AG04450 (cell line): ENCODE data around the gene PLD1. TPM values are rescaled to one million over a fixed set of nuclear protein-coding genes. Genes with fewer than 3 reads are reported as not detected.

Experiments
- CTCF ChIA-PET: fragments of 300-600, 350-600 bp; formaldehyde crosslinking; extraction: SDS; loops from one replicate; lab custom pipeline; 2022; ENCODE audit warnings: antibody characterized with exemption, inconsistent platforms; lab: Charles Lee
- POLR2A ChIA-PET: fragments of 350-600 bp; formaldehyde crosslinking; extraction: SDS; loops from one replicate; lab custom pipeline; 2021; ENCODE audit warnings: antibody characterized with exemption, inconsistent platforms; lab: Yijun Ruan, JAX
- DNase-seq: peaks from one replicate; pipeline ENCODE4 v3.0.0-alpha.2; 2011; ENCODE audit warnings: low read depth, low spot score
- H3K27ac ChIP-seq: one replicate; pipeline ENCODE4 v1.5.1; 2012; ENCODE audit warnings: low read depth, low read length, control low read depth
- H3K27me3 ChIP-seq: one replicate; pipeline ENCODE4 v1.6.0; 2012; ENCODE audit warnings: low read length; ENCODE audit not compliant: control insufficient read depth, insufficient read depth
- H3K4me3 ChIP-seq: 2 replicates; pipeline ENCODE4 v1.5.1; 2011; ENCODE audit warnings: mild to moderate bottlenecking, low read depth, low read length, control low read depth
- H3K9me3 ChIP-seq: 2 replicates; pipeline ENCODE4 v1.5.1; 2012; ENCODE audit warnings: low read length; ENCODE audit not compliant: control insufficient read depth, insufficient read depth
- polyA plus RNA-seq: library from polyadenylated mRNA; depleted of rRNA; stranded (reverse); fragments of >200 nt; gene quantifications from 2 replicates; pipeline ENCODE4 v1.2.3, GENCODE V29; 2011
- TF ChIP-seq, protein P1 (sequence below): IDR thresholded peaks from 2 replicates; pipeline ENCODE4 v1.5.1; 2011; ENCODE audit warnings: low read depth, low read length, control low read depth, inconsistent platforms

PLD1 gene
- polyA plus RNA-seq, 1 experiment, result 20.2 TPM

DNA sequence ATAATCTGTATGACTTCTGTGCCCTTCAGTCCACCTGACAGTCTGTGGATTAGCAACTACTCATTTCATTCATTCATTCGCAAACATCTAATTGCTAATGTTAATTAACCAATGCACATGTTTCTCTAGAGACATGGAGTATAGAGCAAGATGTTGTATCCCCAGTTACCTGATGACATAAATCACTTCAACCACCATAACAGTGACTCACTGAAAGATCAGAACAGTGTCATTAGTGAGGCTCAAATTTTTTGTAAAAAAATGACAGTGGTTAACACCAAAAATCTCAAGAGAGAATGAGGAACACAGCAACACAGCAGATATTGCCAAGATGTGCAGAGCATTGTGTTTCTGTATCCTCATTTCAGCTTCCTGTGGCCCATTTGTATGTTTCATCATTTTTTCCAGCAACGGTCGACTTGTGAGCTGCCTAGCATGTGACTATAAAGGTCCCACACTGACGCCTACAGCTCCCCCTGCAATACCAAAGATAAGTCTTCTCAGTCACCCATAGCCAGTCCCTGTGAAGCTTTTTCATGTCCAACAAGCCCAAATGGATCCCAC is 3.7 kb upstream of the PLD1 start:
- TF ChIP-seq, protein P1, sequence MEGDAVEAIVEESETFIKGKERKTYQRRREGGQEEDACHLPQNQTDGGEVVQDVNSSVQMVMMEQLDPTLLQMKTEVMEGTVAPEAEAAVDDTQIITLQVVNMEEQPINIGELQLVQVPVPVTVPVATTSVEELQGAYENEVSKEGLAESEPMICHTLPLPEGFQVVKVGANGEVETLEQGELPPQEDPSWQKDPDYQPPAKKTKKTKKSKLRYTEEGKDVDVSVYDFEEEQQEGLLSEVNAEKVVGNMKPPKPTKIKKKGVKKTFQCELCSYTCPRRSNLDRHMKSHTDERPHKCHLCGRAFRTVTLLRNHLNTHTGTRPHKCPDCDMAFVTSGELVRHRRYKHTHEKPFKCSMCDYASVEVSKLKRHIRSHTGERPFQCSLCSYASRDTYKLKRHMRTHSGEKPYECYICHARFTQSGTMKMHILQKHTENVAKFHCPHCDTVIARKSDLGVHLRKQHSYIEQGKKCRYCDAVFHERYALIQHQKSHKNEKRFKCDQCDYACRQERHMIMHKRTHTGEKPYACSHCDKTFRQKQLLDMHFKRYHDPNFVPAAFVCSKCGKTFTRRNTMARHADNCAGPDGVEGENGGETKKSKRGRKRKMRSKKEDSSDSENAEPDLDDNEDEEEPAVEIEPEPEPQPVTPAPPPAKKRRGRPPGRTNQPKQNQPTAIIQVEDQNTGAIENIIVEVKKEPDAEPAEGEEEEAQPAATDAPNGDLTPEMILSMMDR, result no peak
- H3K27me3 ChIP-seq, result no peaks in the 10 kb centered on the region
- no peak overlapping the region for H3K4me3 ChIP-seq
- no peak for DNase-seq
- ChIA-PET POLR2A (interaction anchor here (0.7 kb wide), 1 partner anchor 405 kb away, joined by 3 read pairs; no protein-coding TSS in a partner anchor), CTCF (interaction anchor here (0.5 to 1.8 kb wide), 2 partner anchors 16 to 167 kb away, joined by 3 to 8 read pairs; no protein-coding TSS in a partner anchor)
- no peak overlapping the region for H3K27ac ChIP-seq
- H3K9me3 ChIP-seq, result no peaks in the 10 kb centered on the region

DNA sequence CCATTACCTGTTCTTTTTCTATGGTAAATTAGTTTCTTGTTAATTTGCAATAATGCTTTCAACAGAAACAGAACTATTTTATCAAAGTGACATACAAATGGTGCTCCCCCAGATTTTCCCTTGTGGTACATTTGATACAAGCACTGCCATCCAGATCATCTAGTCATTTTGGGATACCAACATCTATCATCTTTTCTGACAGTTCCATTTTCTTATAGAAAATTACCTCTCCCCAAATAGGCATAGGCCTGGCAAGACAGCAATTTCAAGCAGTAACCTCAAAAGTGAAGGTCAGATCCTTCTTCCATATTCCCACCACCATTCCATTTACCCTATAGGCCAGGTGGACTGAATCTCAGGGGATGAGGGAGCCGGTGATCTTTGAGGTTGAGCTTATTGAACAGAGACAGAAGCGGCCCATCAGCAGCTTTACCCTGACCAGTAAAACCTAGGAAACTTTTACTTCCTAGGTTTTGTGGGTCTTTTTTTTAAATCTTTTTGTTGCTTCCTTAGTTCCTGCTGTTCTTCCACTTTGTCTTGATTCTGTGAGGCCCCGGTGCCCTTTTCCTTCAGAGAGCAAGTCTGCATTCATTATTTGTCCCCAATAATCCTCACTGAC is 3.1 kb upstream of the PLD1 start:
- DNase-seq, result no peak
- TF ChIP-seq, protein P1, result no peak
- Histone ChIP-seq H3K27me3 (no peaks in the 10 kb centered on the region), H3K27ac (no peak overlapping the region), H3K9me3 (no peaks in the 10 kb centered on the region), H3K4me3 (no peak overlapping the region)
- CTCF ChIA-PET, result interaction anchor here (0.5 to 1.8 kb wide), 2 partner anchors 17 to 167 kb away, joined by 3 to 8 read pairs; no protein-coding TSS in a partner anchor
- POLR2A ChIA-PET, result no interaction called here

- POLR2A ChIA-PET, result no interaction called here
- H3K9me3 ChIP-seq, result no peaks in the 10 kb centered on the region
- H3K27ac ChIP-seq, result no peak overlapping the region
- CTCF ChIA-PET, result no interaction called here
- no peak for DNase-seq
- TF ChIP-seq, protein P1, result no peak
- H3K4me3 ChIP-seq, result no peak overlapping the region
- H3K27me3 ChIP-seq, result no peaks in the 10 kb centered on the region
These were observed 2.5 kb upstream of the PLD1 start for GRCh38 chr3:171812811-171813210.

DNA sequence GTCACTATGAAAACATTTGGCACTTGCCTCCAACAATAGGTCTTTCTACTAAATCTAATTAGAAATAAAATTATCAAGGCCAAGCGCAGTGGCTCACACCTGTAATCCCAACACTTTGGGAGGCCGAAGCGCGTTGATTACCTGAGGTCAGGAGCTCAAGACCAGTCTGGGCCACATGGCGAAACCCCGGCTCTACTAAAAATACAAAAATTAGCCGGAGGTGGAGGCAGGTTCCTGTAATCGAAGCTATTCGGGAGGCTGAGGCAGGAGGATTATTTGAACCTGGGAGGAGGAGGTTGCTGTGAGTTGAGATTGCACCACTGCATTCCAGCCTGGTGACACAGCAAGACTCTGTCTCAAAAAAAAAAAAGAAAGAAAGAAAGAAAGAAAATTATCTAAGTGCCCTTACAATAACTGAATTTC is 1.6 kb upstream of the PLD1 start:
- ChIA-PET POLR2A (interaction anchor here (0.7 to 0.9 kb wide), 3 partner anchors 30 to 229 kb away, joined by 3 to 4 read pairs (median 3); no protein-coding TSS in a partner anchor), CTCF (interaction anchor here (1.6 kb wide), 1 partner anchor 19 kb away, joined by 6 read pairs; no protein-coding TSS in a partner anchor)
- H3K27ac ChIP-seq, result peak overlapping the region; percentile 90
- DNase-seq, result no peak
- H3K4me3 ChIP-seq, result no peak overlapping the region
- no peaks in the 10 kb centered on the region for H3K9me3 ChIP-seq
- no peaks in the 10 kb centered on the region for H3K27me3 ChIP-seq
- TF ChIP-seq, protein P1, result no peak
